Rectal smooth muscle tissue (tissue), 1 donor: ENCODE results near the gene PLD6.
A peak's percentile ranks its signal among the peaks of the same experiment; 100 is the strongest.

Experiments
- H3K27ac ChIP-seq: one replicate; pipeline ENCODE4 v1.7.0; 2013; ENCODE audit warnings: low read depth, low read length, inconsistent platforms
- H3K27me3 ChIP-seq: one replicate; pipeline ENCODE4 v1.7.0; 2013; ENCODE audit warnings: low read length; ENCODE audit not compliant: control insufficient read depth, insufficient read depth
- H3K36me3 ChIP-seq: one replicate; pipeline ENCODE4 v1.7.0; 2013; ENCODE audit warnings: low read length; ENCODE audit not compliant: control insufficient read depth, insufficient read depth
- H3K4me1 ChIP-seq: one replicate; pipeline ENCODE4 v1.7.0; 2013; ENCODE audit warnings: low read length; ENCODE audit not compliant: control insufficient read depth, insufficient read depth
- H3K4me3 ChIP-seq: one replicate; pipeline ENCODE4 v1.7.0; 2013; ENCODE audit warnings: low read length
- H3K9ac ChIP-seq: one replicate; pipeline ENCODE4 v1.7.0; 2013; ENCODE audit warnings: low read length

PLD6 gene

GRCh38 chr17:17223736-17224135, 17.6 kb upstream of the PLD6 start:
- no peaks in the 10 kb centered on the region for H3K4me1 ChIP-seq
- H3K27ac ChIP-seq = no peak overlapping the region
- H3K36me3 ChIP-seq = peaks cover 57% of the 10 kb centered on the region
- H3K4me3 ChIP-seq = no peak overlapping the region
- no peaks in the 10 kb centered on the region for H3K27me3 ChIP-seq
- H3K9ac ChIP-seq = no peak overlapping the region

- H3K36me3 ChIP-seq = peaks cover 56% of the 10 kb centered on the region
- H3K27ac ChIP-seq = no peak overlapping the region
These were observed 15.2 kb upstream of the PLD6 start for GRCh38 chr17:17221329-17221728.

GRCh38 chr17:17220529-17220928, 14.4 kb upstream of the PLD6 start:
- Histone ChIP-seq H3K36me3 (peaks cover 59% of the 10 kb centered on the region), H3K27me3 (no peaks in the 10 kb centered on the region), H3K27ac (no peak overlapping the region), H3K9ac (no peak overlapping the region), H3K4me1 (no peaks in the 10 kb centered on the region), H3K4me3 (no peak overlapping the region)

More at GRCh38 chr17:17221329-17221728, 15.2 kb upstream of the PLD6 start:
- Histone ChIP-seq H3K27me3 (no peaks in the 10 kb centered on the region), H3K4me1 (no peaks in the 10 kb centered on the region), H3K4me3 (no peak overlapping the region), H3K9ac (no peak overlapping the region)

- H3K4me1 ChIP-seq = no peaks in the 10 kb centered on the region
- H3K36me3 ChIP-seq = peaks cover 51% of the 10 kb centered on the region
- no peaks in the 10 kb centered on the region for H3K27me3 ChIP-seq
- H3K9ac ChIP-seq = no peak overlapping the region
- H3K27ac ChIP-seq = no peak overlapping the region
- no peak overlapping the region for H3K4me3 ChIP-seq
These were observed 11.9 kb upstream of the PLD6 start for GRCh38 chr17:17217995-17218394.

GRCh38 chr17:17216776-17217175, 10.6 kb upstream of the PLD6 start:
- peaks cover 41% of the 10 kb centered on the region for H3K36me3 ChIP-seq
- no peak overlapping the region for H3K4me3 ChIP-seq
- no peaks in the 10 kb centered on the region for H3K4me1 ChIP-seq
- H3K27ac ChIP-seq = no peak overlapping the region
- H3K27me3 ChIP-seq = no peaks in the 10 kb centered on the region
- no peak overlapping the region for H3K9ac ChIP-seq

GRCh38 chr17:17216236-17216635, 10.1 kb upstream of the PLD6 start:
- H3K4me1 ChIP-seq = no peaks in the 10 kb centered on the region
- peaks cover 37% of the 10 kb centered on the region for H3K36me3 ChIP-seq
- H3K27ac ChIP-seq = no peak overlapping the region
- H3K4me3 ChIP-seq = no peak overlapping the region
- H3K27me3 ChIP-seq = no peaks in the 10 kb centered on the region
- H3K9ac ChIP-seq = no peak overlapping the region

- H3K27ac ChIP-seq = no peak overlapping the region
- no peaks in the 10 kb centered on the region for H3K4me1 ChIP-seq
- no peaks in the 10 kb centered on the region for H3K27me3 ChIP-seq
- H3K36me3 ChIP-seq = peaks cover 35% of the 10 kb centered on the region
- no peak overlapping the region for H3K4me3 ChIP-seq
- no peak overlapping the region for H3K9ac ChIP-seq
These were observed 9.4 kb upstream of the PLD6 start for GRCh38 chr17:17215575-17215974.

- Histone ChIP-seq H3K9ac (no peak overlapping the region), H3K36me3 (peaks cover 35% of the 10 kb centered on the region), H3K27me3 (no peaks in the 10 kb centered on the region), H3K4me3 (no peak overlapping the region), H3K27ac (no peak overlapping the region), H3K4me1 (no peaks in the 10 kb centered on the region)
These were observed 8.7 kb upstream of the PLD6 start for GRCh38 chr17:17214646-17215436.

GRCh38 chr17:17213775-17214174, 7.6 kb upstream of the PLD6 start:
- Histone ChIP-seq H3K4me1 (no peaks in the 10 kb centered on the region), H3K4me3 (no peak overlapping the region), H3K27me3 (no peaks in the 10 kb centered on the region), H3K27ac (no peak overlapping the region), H3K36me3 (peaks cover 31% of the 10 kb centered on the region), H3K9ac (no peak overlapping the region)

GRCh38 chr17:17207998-17208397, 1.9 kb upstream of the PLD6 start:
- Histone ChIP-seq H3K9ac (no peak overlapping the region), H3K4me1 (peaks cover 20% of the 10 kb centered on the region), H3K27ac (no peak overlapping the region), H3K4me3 (no peak overlapping the region), H3K27me3 (no peaks in the 10 kb centered on the region), H3K36me3 (no peaks in the 10 kb centered on the region)

GRCh38 chr17:17206913-17207335, 791 bp upstream of the PLD6 start:
- no peak overlapping the region for H3K9ac ChIP-seq
- H3K27me3 ChIP-seq = no peaks in the 10 kb centered on the region
- peaks cover 27% of the 10 kb centered on the region for H3K4me1 ChIP-seq
- no peaks in the 10 kb centered on the region for H3K36me3 ChIP-seq
- H3K4me3 ChIP-seq = no peak overlapping the region
- H3K27ac ChIP-seq = peak overlapping the region; percentile 91

GRCh38 chr17:17205368-17206123, 587 bp downstream of the PLD6 start:
- Histone ChIP-seq H3K27me3 (no peaks in the 10 kb centered on the region), H3K9ac (peak overlapping the region; percentile 61), H3K4me1 (peaks cover 33% of the 10 kb centered on the region), H3K36me3 (no peaks in the 10 kb centered on the region), H3K27ac (peak overlapping the region; percentile 91), H3K4me3 (peak overlapping the region; percentile 85)
